ENCODE measurements around the gene TMEM63B. TPM values are rescaled to one million over a fixed set of nuclear protein-coding genes. Genes with fewer than 3 reads are reported as not detected.
"Not testable (repeated sequence)": the region's sequence is repeated elsewhere in the genome, so short reads cannot be mapped to it uniquely, and the experiment has no call there.

TMEM63B gene
- total RNA-seq, 2 donors from 2014 or later, result 12.1 to 21.4 TPM

DNA sequence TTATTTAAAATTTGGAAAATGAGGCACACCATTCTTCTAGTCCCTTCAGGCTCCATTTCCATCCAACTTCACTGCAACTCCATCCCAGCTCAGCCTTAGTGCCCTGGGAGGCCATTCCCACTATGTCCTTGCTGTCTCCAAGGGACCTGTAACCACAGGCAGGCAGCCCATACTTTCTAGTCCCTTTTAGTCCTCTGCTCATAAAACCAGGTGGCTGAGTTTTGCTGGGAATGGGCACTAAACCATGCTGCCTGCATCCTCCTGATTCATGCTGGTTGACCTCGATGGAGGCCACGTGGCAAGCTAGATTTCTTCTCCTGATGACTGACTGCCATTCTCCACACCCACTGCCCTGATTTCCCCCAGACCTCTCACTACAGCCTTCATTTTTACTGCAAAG lies 61.9 kb downstream of the TMEM63B start:
- Mint-ChIP-seq H3K27ac (no peak overlapping the region), H3K27me3 (peaks cover 18% of the 10 kb centered on the region), H3K9me3 (no peaks in the 10 kb centered on the region), H3K4me3 (no peak overlapping the region), H3K4me1 (peaks cover 5% of the 10 kb centered on the region), H3K36me3 (ENCODE audit: low read depth) (no peaks in the 10 kb centered on the region)
- no peak for ATAC-seq (replicated peaks)

DNA sequence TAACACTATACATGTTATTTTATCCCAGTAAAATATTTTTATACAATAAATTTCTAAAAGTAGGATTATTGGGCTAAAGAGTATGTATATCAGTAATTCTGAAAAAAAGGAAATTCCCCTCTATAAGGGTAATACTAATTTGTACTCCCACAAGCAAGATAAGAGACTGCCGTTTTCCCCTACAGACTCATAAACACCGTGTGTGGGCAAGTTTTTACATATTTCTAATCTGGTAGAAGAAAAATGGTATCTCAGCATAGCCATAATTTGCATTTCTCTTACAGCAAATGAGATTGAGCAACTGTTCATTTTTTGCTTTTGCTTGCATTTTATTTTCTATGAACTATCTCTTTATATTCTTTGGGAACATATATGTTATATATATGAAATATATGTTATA lies 63.4 kb downstream of the TMEM63B start:
- peaks cover 5% of the 10 kb centered on the region for H3K4me1 Mint-ChIP-seq
- no peaks in the 10 kb centered on the region for H3K36me3 Mint-ChIP-seq (ENCODE audit: low read depth)
- no peaks in the 10 kb centered on the region for H3K9me3 Mint-ChIP-seq
- H3K4me3 Mint-ChIP-seq, result no peak overlapping the region
- peak; percentile 94 for ATAC-seq (replicated peaks)
- no peak overlapping the region for H3K27ac Mint-ChIP-seq
- peaks cover 13% of the 10 kb centered on the region for H3K27me3 Mint-ChIP-seq

DNA sequence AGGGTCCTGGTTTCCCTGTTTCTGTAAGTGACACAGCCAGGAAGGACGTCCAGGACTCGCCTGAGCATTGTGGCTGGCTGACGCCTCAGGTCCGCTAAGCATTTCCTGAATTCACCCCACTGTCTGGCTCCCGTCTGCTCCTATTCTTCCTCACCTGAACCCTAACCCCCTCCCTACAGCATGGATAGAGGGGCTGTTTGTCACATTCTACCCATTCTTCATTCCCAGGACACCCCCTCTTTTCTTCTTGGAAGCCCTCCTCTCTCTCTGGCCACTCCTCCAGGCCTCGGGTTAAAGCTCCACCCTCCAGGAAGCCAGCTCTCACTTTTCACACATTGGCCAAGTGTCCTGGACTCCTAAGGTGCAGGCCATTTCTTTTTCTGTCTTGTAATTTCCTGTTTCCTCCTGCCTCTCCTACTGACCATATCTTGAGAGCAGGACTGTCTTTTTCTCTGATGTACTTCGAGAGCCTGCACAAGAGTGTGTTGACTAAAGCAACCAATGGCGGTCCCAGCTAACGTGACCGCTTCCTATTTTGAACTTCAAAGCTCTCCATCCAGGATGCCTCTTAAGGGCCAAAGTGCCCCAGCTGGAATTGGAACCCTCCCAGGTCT lies 65.2 kb downstream of the TMEM63B start:
- H3K27me3 Mint-ChIP-seq, result peaks cover 10% of the 10 kb centered on the region
- H3K36me3 Mint-ChIP-seq (ENCODE audit: low read depth), result no peaks in the 10 kb centered on the region
- no peak overlapping the region for H3K27ac Mint-ChIP-seq
- H3K4me3 Mint-ChIP-seq, result no peak overlapping the region
- H3K4me1 Mint-ChIP-seq, result no peaks in the 10 kb centered on the region
- H3K9me3 Mint-ChIP-seq, result no peaks in the 10 kb centered on the region
- ATAC-seq (replicated peaks), result no peak

DNA sequence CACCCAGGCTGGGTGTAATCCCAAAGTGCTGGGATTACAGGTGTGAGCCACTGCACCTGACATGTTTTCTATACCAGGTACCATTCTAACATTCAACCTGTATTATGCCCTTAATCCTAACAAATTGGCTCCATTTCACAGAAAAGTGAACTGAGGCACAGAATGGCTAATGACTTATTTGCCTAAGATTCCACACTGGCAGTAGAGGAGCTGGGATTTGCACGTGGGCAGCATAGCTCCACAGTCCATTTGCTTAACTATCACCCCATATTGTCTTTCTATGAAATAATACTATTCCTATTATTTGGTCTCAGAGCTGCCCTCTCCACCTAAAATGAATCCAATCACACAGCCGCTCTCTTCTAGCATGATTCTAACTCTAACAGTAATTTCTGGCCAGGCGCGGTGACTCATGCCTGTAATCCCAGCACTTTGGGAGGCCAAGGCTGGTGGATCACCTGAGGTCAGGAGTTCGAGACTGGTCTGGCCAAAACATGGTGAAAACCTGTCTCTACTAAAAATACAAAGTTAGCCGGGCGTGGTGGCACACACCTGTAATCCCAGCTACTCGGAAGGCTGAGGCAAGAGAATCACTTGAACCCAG lies 66.1 kb downstream of the TMEM63B start:
- Mint-ChIP-seq H3K27ac (no peak overlapping the region), H3K4me3 (no peak overlapping the region), H3K27me3 (peaks cover 10% of the 10 kb centered on the region), H3K4me1 (no peaks in the 10 kb centered on the region), H3K9me3 (no peaks in the 10 kb centered on the region), H3K36me3 (ENCODE audit: low read depth) (no peaks in the 10 kb centered on the region)
- no peak for ATAC-seq (replicated peaks)

- no peak for ATAC-seq (replicated peaks)
- Mint-ChIP-seq H3K27ac (no peak overlapping the region), H3K4me3 (no peak overlapping the region), H3K9me3 (no peaks in the 10 kb centered on the region), H3K4me1 (no peaks in the 10 kb centered on the region), H3K27me3 (peaks cover 13% of the 10 kb centered on the region), H3K36me3 (ENCODE audit: low read depth) (no peaks in the 10 kb centered on the region)
Measured at GRCh38 chr6:44194326-44194725, 67.0 kb downstream of the TMEM63B start.

- peaks cover 16% of the 10 kb centered on the region for H3K27me3 Mint-ChIP-seq
- not testable (repeated sequence) for H3K4me1 Mint-ChIP-seq; H3K27ac Mint-ChIP-seq; H3K36me3 Mint-ChIP-seq (ENCODE audit: low read depth); H3K9me3 Mint-ChIP-seq; H3K4me3 Mint-ChIP-seq; ATAC-seq (replicated peaks)
Measured at GRCh38 chr6:44196351-44196750, 69.0 kb downstream of the TMEM63B start.

DNA sequence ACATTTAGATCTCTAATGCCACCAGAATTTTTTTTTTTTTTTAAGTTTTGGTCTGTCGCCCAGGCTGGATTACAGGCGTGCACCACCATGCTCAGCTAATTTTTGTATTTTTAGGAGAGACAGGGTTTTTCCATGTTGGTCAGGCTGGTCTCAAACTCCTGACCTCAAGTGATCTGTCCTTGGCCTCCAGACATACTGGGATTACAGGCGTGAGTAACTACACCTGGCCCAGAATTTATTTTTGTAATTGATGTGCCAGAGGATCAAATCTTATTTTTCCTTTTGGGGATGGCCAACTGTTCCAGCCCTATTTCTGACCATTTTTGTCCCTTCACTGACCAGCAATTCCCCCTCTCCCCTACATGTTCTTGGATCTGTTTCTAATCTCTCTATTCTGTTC lies 71.3 kb downstream of the TMEM63B start:
- no peaks in the 10 kb centered on the region for H3K9me3 Mint-ChIP-seq
- no peaks in the 10 kb centered on the region for H3K36me3 Mint-ChIP-seq (ENCODE audit: low read depth)
- no peaks in the 10 kb centered on the region for H3K4me1 Mint-ChIP-seq
- no peak overlapping the region for H3K4me3 Mint-ChIP-seq
- no peak for ATAC-seq (replicated peaks)
- no peak overlapping the region for H3K27ac Mint-ChIP-seq
- peaks cover 7% of the 10 kb centered on the region for H3K27me3 Mint-ChIP-seq

GRCh38 chr6:44199883-44200282 lies 72.5 kb downstream of the TMEM63B start:
- no peaks in the 10 kb centered on the region for H3K9me3 Mint-ChIP-seq
- peaks cover 7% of the 10 kb centered on the region for H3K27me3 Mint-ChIP-seq
- H3K36me3 Mint-ChIP-seq (ENCODE audit: low read depth), result no peaks in the 10 kb centered on the region
- H3K4me1 Mint-ChIP-seq, result no peaks in the 10 kb centered on the region
- no peak for ATAC-seq (replicated peaks)
- H3K27ac Mint-ChIP-seq, result no peak overlapping the region
- H3K4me3 Mint-ChIP-seq, result no peak overlapping the region

- no peaks in the 10 kb centered on the region for H3K4me1 Mint-ChIP-seq
- H3K27ac Mint-ChIP-seq, result no peak overlapping the region
- H3K36me3 Mint-ChIP-seq (ENCODE audit: low read depth), result no peaks in the 10 kb centered on the region
- H3K9me3 Mint-ChIP-seq, result no peaks in the 10 kb centered on the region
- H3K4me3 Mint-ChIP-seq, result no peak overlapping the region
- no peak for ATAC-seq (replicated peaks)
- H3K27me3 Mint-ChIP-seq, result peaks cover 7% of the 10 kb centered on the region
Measured at GRCh38 chr6:44201200-44201599, 73.8 kb downstream of the TMEM63B start.

DNA sequence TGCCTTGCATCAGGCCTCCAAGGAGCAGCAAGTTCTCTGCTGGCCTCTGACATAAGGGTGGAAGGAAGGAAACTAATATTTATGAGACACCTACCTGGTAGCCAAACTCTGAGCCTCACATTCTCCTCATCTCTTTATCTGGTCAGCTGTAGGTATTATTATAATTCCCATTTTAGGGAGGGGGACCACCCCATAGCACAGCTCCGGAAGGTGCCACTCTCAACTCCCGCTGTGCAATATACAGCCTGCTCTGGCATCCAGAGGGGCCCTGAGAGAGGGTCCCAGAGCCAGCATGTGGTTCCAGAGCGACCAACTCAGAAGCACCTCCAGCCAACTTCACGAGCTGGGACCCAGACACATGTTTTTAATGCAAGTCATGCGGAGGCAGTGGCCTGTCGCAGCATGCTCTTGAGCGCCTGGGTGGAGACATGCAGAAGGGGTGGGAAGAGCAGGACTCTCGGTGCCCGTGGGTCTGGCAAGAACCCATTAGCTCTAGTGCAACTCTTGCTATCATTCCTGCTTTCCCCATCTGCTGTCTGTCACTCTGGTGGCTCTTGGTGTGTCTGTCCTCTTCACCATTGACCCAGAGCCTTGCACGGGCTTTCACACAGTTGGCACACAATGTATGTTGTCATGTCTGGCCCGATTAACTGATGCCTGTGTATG lies 74.4 kb downstream of the TMEM63B start:
- Mint-ChIP-seq H3K4me1 (no peaks in the 10 kb centered on the region), H3K27ac (no peak overlapping the region), H3K4me3 (no peak overlapping the region), H3K36me3 (ENCODE audit: low read depth) (no peaks in the 10 kb centered on the region), H3K27me3 (peaks cover 7% of the 10 kb centered on the region), H3K9me3 (no peaks in the 10 kb centered on the region)
- no peak for ATAC-seq (replicated peaks)

DNA sequence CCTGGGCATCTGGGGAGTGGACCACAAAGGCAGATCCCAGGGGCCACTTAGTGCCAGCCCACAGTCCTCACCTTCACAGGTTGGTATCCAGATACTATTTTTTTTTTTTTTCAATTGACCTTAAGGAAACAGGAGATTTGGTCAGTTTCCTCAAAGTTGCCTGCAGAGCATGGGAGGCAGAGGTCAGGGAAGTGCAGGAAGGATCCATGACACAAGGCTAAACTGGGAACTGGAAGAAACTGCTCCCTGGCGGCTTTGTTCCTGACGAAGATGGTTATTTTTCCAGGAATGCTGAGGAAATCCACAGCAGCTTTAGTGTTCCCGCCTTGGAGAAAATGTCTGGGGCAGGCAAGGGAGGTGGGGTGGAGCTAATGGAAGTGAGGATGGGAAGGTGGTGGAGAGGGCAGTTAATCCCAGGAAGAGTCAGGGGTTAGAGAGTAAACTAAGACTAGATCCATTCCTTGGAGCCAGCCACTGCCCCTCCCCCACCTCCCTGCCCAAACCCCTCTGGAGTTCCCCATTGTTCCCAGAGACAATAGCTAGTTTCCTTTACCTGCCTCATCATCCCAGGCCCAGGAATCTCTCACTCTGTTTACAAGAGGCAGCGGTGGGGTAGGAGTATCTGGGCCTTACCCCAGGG lies 75.1 kb downstream of the TMEM63B start:
- ATAC-seq (replicated peaks), result no peak
- Mint-ChIP-seq H3K4me1 (no peaks in the 10 kb centered on the region), H3K27ac (no peak overlapping the region), H3K36me3 (ENCODE audit: low read depth) (no peaks in the 10 kb centered on the region), H3K9me3 (no peaks in the 10 kb centered on the region), H3K4me3 (no peak overlapping the region), H3K27me3 (peaks cover 7% of the 10 kb centered on the region)

- H3K36me3 Mint-ChIP-seq (ENCODE audit: low read depth), result no peaks in the 10 kb centered on the region
- no peaks in the 10 kb centered on the region for H3K4me1 Mint-ChIP-seq
- peaks cover 7% of the 10 kb centered on the region for H3K27me3 Mint-ChIP-seq
- H3K4me3 Mint-ChIP-seq, result no peak overlapping the region
- no peaks in the 10 kb centered on the region for H3K9me3 Mint-ChIP-seq
- no peak for ATAC-seq (replicated peaks)
- no peak overlapping the region for H3K27ac Mint-ChIP-seq
Measured at GRCh38 chr6:44202972-44203750, 75.8 kb downstream of the TMEM63B start.

- H3K4me3 Mint-ChIP-seq, result no peak overlapping the region
- H3K27ac Mint-ChIP-seq, result no peak overlapping the region
- H3K27me3 Mint-ChIP-seq, result peaks cover 9% of the 10 kb centered on the region
- no peaks in the 10 kb centered on the region for H3K36me3 Mint-ChIP-seq (ENCODE audit: low read depth)
- ATAC-seq (replicated peaks), result no peak
- no peaks in the 10 kb centered on the region for H3K4me1 Mint-ChIP-seq
- H3K9me3 Mint-ChIP-seq, result no peaks in the 10 kb centered on the region
Measured at GRCh38 chr6:44203955-44204354, 76.6 kb downstream of the TMEM63B start.

All from activated T-helper 17 cell treated with anti-CD3 and anti-CD28 coated beads, Interleukin-2, amount 50 U/mL, for 72 hours (primary cell).